Mucosa of descending colon (tissue), 3 donors: ENCODE data around the gene WT1. TPM values are rescaled to one million over a fixed set of nuclear protein-coding genes. Genes with fewer than 3 reads are reported as not detected.
"Not testable (repeated sequence)": the region's sequence is repeated elsewhere in the genome, so short reads cannot be mapped to it uniquely, and the experiment has no call there.

ENCODE experiments used
- ATAC-seq: fragments of 200-7000 bp; cut with Tn5 transposase; one replicate; pipeline ENCODE4 v1.9.1; 2020; ENCODE audit warnings: mild to moderate bottlenecking, moderate library complexity
- DNase-seq, 3 donors: peaks; one replicate each; pipeline ENCODE4 v3.0.0-alpha.2; 2020
- H3K36me3 ChIP-seq: fragments of 200-600 bp; one replicate; pipeline ENCODE4 v1.8.0; 2021; ENCODE audit warnings: low read depth, mild to moderate bottlenecking
- H3K4me1 ChIP-seq: fragments of 200-600 bp; one replicate; pipeline ENCODE4 v1.8.0; 2021; ENCODE audit warnings: low read depth, mild to moderate bottlenecking
- H3K4me3 ChIP-seq: fragments of 200-600 bp; one replicate; pipeline ENCODE4 v1.8.0; 2021; ENCODE audit warnings: mild to moderate bottlenecking
- H3K9me3 ChIP-seq: fragments of 200-600 bp; one replicate; pipeline ENCODE4 v1.8.0; 2021; ENCODE audit warnings: mild to moderate bottlenecking
- intact Hi-C, 2 donors: fragments of 100-400 bp; cut with DNase I in 1 of 2; cut with micrococcal nuclease in 1 of 2; formaldehyde crosslinking; loops; one replicate each; pipeline versions ENCODE4 v1.11.0 to v1.11.1; 2022; cut with DNase I, micrococcal nuclease
- long read RNA-seq, 2 donors: library from polyadenylated mRNA; unstranded; transcript quantifications; one replicate each; pipeline ENCODE4 v2.0.0, GENCODE V29; 2019 to 2021
- total RNA-seq, 3 donors: library from RNA; stranded (reverse); fragmentation: NEBNext Ultra II Directional in 2 of 3; extraction: Animal tissue kit (Norgen Biotek cat#: 25700) in 2 of 3; gene quantifications; one replicate each; pipeline versions ENCODE4 v1.2.1 to v1.2.4, GENCODE V29; 2021 to 2023
- TF ChIP-seq, protein P1 (sequence below): fragments of 200-600 bp; IDR thresholded peaks from one replicate; pipeline ENCODE4 v1.8.0; 2022; ENCODE audit warnings: antibody characterized with exemption, mild to moderate bottlenecking
- donor health status: DM: no; HTN: no; CAD: no; lungs with moderate emphysema.
- donor health status: DM: no; HTN: no; CAD: no.
- donor health status: DM: no; HTN: yes; CAD: no.

The WT1 gene
- total RNA-seq: under 1 TPM in 2 of 3 donors, not detected in 1; 0.09 to 0.57 TPM
- long read RNA-seq, donor 1: 0 reads
- long read RNA-seq, donor 2: 0 reads

DNA sequence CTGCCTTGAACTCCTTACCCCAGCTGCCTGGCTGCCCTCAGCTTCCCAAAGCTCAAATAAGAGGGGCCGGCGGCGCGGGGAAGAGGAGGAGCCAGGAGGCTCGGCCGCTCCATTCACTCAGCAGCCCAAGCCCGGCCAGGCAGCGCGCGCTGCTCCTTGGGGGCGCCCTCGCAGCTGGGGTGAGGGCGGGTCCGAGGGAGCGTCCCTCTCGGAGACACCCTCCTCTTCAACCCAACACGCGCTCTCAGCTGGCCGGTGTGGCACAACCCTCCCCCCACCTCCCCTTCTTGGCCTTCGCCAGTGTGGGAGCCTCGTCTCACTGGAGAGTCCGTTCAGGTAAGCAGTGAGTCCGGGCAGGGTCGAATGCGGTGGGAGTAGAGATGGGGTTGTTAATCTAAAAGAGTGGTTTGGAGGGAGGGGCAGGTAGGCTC, at the start of gene WT1:
Gene WT1, minus strand, starts transcription at position 29 of the 431 bp plus-strand sequence.
- no peak for DNase-seq
- Histone ChIP-seq H3K9me3 (no peaks in the 10 kb centered on the region), H3K36me3 (no peaks in the 10 kb centered on the region), H3K4me3 (no peak within 1 kb of the TSS), H3K4me1 (peaks cover 12% of the 10 kb centered on the region)
- TF ChIP-seq, protein P1, sequence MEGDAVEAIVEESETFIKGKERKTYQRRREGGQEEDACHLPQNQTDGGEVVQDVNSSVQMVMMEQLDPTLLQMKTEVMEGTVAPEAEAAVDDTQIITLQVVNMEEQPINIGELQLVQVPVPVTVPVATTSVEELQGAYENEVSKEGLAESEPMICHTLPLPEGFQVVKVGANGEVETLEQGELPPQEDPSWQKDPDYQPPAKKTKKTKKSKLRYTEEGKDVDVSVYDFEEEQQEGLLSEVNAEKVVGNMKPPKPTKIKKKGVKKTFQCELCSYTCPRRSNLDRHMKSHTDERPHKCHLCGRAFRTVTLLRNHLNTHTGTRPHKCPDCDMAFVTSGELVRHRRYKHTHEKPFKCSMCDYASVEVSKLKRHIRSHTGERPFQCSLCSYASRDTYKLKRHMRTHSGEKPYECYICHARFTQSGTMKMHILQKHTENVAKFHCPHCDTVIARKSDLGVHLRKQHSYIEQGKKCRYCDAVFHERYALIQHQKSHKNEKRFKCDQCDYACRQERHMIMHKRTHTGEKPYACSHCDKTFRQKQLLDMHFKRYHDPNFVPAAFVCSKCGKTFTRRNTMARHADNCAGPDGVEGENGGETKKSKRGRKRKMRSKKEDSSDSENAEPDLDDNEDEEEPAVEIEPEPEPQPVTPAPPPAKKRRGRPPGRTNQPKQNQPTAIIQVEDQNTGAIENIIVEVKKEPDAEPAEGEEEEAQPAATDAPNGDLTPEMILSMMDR: no peak
- intact Hi-C loops: no loop called here
- ATAC-seq: no peak

- Histone ChIP-seq H3K4me1 (no peaks in the 10 kb centered on the region), H3K36me3 (no peaks in the 10 kb centered on the region), H3K4me3 (no peak overlapping the region), H3K9me3 (no peaks in the 10 kb centered on the region)
- TF ChIP-seq, protein P1: no peak
- DNase-seq: no peak
- no peak for ATAC-seq
- intact Hi-C loops: no loop called here
Observed at GRCh38 chr11:32479291-32479690, 44.0 kb upstream of the WT1 start.

DNA sequence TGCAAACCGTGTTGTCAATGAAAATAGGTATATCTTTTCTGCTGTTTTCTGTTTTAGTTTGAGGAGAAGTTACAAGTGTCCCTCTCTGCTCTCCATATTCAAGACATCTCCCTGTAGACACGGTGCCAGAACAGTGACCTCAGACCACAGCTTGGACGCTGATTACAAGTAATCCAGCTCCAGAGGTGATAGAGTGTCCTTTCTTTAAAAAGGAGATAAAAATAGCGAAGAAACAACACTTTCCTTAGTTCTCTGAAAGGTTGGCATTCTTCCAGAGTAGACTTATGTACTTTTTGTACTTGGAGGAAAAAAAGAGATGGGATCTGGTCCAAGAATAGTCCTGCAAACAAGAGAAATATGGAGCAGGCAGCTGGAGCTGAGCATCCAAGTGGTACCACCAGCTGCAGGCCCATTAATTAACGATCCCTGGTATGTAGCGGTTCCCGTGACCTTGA, 43.0 kb upstream of the WT1 start:
- intact Hi-C loops: no loop called here
- DNase-seq (no peak), ATAC-seq (no peak)
- TF ChIP-seq, protein P1: no peak
- Histone ChIP-seq H3K9me3 (no peaks in the 10 kb centered on the region), H3K4me1 (no peaks in the 10 kb centered on the region), H3K36me3 (no peaks in the 10 kb centered on the region), H3K4me3 (no peak overlapping the region)

DNA sequence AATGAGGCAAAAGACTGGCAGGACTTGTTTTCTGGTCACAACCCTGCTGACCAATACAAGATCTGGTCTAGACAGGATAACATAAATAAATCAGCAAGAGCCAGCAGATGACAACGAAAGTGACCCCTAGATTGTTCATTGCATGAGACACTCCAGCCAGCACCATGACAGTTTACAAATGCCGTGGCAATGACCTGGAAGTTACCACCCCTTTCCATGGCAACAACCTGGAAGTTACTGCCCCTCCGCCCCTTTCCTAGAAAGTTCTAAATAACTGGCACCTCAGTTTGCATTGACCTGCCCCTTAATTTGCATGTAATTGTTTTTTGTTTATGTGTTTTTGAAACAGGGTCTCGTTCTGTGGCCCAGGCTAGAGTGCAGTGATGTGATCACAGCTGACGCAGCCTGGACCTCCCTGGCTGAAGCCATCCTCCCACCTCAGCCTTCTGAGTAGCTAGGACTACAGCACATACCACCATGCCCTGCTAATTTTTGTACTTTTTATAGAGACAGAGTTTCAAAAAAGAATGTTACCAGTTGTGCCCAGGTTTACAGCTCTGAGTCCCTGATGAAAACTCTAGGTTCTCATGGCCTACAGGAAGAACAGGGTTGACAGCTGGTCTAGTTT, 38.1 kb upstream of the WT1 start:
- ATAC-seq: no peak

GRCh38 chr11:32472226-32472625, 36.9 kb upstream of the WT1 start:
- no peaks in the 10 kb centered on the region for H3K36me3 ChIP-seq
- TF ChIP-seq, protein P1: no peak
- no peaks in the 10 kb centered on the region for H3K4me1 ChIP-seq
- ATAC-seq (no peak), DNase-seq (no peak)
- H3K9me3 ChIP-seq: no peaks in the 10 kb centered on the region
- no peak overlapping the region for H3K4me3 ChIP-seq
- intact Hi-C loops: no loop called here

More for the DNA sequence above, 38.1 kb upstream of the WT1 start:
- Histone ChIP-seq H3K36me3 (no peaks in the 10 kb centered on the region), H3K4me3 (no peak overlapping the region), H3K4me1 (no peaks in the 10 kb centered on the region), H3K9me3 (no peaks in the 10 kb centered on the region)
- intact Hi-C loops: no loop called here
- TF ChIP-seq, protein P1: no peak
- no peak for DNase-seq

DNA sequence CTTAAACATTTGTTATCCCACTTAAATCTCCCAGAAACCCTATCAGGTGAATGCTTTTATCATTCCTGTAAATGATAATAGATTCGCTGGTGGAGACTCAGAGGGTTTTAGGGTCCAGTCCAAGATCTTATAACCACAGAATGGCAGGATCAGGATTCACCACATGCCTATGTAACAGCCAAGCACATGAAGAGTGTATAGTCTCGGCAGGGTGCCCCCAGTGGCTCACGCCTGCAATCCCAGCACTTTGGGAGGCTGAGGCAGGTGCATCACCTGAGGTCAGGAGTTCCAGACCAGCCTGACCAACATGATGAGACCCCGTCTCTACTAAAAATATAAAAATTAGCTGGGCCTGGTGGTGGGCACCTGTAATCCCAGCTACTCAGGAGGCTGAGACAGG, 36.2 kb upstream of the WT1 start:
- DNase-seq, H3K36me3 ChIP-seq, H3K4me1 ChIP-seq, H3K9me3 ChIP-seq, ATAC-seq, H3K4me3 ChIP-seq, intact Hi-C loops: not testable (repeated sequence)
